OCI-M1 (cell line): ENCODE data around the gene TLE6.
A peak's percentile ranks its signal among the peaks of the same experiment; 100 is the strongest.
"Not testable (repeated sequence)": the region's sequence is repeated elsewhere in the genome, so short reads cannot be mapped to it uniquely, and the experiment has no call there.

Source experiments
- DNase-seq: peaks from one replicate; lab custom pipeline; 2025; lab: John Stamatoyannopoulos, UW

Gene TLE6

DNA sequence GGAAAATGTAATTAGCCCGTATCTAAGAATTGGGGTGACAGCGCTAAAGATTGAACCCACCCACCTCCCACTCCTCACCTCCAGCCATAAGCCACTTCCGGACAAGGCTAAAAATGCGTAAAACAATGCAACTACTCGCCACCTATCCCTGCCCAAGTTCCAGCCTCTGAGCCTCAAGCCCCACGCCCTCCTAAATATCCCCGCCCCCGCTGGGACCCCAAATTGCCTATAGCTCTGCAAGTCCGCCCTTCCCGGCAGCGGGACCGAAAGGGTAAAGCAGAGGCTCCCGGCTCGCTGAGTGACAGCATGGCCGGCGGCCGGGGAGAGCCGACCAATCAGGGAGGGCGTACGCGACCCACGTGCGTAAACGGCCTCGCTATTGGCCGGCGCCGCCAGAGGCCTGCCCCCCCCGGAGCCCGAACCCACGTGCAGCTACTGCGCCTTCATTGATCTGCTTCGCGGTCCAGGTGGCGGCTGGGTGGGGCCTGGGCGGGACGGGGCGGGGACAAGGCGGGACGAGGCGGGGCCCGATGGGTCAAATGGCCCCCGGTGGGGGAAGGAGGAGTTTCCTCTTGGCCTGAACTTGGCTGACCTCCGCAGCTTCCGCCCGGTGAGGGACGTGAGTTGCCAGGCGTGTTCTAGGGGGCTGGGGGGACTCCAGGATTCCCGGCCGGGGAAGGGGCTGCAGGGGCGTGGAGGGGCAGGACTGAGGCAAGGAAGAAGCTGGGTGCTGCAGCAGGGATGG, at the start of gene TLE6:
TLE6 (plus strand) TSS at position 564 of the 745 bp plus-strand sequence. CDS start 670 bp downstream, outside the sequence.
- DNase-seq: peak; percentile 94

DNA sequence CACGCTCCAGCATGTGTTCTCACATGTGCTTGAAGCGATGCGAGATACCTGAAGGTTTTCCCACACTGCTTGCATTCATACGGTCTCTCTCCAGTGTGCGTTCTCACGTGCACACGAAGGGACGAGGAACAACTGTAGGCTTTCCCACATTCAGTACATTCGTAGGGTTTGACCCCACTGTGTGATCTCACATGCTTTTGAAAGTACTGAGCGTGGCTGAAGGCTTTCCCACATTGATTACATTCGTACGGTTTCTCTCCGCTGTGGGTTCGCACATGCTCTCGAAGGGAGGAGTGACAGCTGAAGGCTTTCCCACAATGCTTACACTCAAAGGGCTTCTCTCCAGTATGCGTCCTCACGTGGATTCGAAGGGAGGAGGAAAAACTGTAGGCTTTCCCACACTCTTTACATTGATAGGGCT, 43.9 kb upstream of the TLE6 start:
- DNase-seq: no peak

DNA sequence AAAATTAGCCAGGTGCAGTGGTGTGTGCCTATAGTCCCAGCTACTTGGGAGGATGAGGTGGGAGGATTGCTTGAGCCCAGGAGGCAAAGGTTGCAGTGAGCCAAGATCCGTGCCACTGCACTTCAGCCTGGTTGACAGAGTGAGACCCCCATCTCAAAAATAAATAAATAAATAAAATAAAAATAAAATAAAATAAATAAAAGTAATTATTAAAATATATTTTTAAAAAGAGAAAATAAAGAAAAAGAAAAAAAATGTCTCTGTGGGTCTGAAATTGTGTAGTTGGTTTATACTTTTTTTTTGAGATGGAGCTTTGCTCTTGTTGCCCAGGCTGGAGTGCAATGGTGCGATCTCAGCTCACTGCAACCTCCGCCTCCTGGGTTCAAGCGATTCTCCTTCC, 41.5 kb upstream of the TLE6 start:
- DNase-seq: not testable (repeated sequence)

DNA sequence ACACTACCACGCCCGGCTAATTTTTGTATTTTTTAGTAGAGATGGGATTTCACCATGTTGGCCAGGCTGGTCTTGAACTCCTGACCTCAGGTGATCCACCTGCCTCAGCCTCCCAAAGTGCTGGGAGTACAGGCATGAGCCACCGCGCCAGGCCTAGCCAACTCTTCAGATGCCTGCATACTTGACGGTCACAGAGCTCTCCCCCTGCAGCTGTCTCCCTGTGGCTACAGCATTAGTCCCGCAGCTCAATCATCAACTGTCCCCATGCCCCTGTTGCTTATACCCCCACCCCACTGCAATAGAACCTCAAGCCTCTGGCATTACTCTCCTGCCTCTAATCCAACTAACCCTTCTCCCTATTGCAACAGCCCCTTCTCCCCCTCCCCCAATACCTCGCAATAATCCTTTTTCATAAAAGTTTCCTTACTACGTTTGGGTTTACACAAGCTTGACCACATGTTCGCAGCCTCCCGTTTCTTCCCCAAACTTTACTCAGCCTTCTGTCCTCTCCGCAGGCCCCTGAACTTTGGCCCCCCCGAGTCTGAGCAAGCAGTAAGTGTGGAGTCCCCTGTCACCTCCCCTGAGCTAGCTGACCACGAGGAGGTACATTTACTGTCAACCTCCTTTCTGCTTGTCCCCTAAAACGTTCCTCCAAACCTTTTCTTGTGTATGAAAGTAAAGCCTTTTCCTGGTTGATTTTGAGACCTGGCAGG, 34.3 kb upstream of the TLE6 start:
- DNase-seq: no peak

DNA sequence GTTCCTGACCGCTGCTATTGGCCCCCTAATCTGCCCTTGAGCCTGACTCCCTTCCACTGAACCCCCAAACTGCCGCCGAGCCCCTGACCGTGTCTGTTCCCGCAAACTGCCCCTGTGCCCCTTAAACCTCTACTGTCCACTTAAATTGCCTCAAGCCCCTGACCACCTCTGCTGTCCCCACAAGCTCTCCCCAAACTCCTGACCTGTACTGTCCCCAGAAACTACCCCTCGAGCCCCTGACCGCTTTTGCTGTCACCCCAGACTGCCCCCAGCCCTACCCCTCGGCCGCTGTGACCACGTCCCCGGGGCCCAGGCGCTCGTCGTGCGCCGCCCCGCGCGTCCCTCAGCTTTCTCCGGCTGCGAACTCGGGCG, 33.0 kb upstream of the TLE6 start:
- no peak for DNase-seq

DNA sequence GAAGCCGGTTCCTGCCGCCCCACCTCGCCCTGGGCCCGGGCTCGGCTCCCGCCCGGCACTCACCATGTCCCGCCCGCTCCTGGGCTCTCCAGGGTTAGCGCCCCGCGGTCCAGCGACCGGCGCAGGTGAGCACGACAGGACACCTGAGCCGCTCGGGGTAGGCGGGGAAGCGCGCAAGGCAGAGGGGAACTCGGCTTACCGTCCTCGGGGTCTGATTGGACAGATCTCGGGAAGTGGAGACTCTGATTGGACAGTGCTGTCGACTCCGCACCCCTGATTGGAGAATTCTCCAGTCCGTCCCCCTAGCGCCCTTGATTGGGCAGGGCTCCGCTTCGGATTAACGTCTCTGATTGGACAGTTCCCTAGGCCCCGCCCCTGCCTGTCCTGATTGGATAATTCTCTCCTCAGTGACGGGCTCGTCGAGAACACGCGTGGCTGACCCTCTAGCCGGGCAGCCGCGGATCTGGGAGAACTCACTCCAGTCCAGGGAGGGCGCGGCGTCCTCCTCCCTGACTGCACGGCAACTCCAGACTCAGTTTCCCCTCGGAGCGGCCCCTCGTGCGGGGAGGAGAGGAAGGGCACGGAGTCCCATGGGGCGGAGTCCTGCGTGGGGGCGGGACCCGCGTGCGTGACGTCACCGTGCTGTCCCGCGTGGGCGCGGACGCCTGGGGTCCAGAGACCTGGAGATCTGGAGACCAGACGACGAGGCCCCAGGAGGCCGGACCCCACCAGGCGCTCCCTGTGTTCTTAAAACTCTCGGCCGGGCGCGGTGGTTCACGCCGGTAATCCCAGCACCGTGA, 32.4 kb upstream of the TLE6 start, which contains the start of gene ZNF77:
ZNF77 (minus strand) TSS at position 197 of the 800 bp plus-strand sequence; CDS start at position 66, 131 bp downstream.
- peak; percentile 97 for DNase-seq

DNA sequence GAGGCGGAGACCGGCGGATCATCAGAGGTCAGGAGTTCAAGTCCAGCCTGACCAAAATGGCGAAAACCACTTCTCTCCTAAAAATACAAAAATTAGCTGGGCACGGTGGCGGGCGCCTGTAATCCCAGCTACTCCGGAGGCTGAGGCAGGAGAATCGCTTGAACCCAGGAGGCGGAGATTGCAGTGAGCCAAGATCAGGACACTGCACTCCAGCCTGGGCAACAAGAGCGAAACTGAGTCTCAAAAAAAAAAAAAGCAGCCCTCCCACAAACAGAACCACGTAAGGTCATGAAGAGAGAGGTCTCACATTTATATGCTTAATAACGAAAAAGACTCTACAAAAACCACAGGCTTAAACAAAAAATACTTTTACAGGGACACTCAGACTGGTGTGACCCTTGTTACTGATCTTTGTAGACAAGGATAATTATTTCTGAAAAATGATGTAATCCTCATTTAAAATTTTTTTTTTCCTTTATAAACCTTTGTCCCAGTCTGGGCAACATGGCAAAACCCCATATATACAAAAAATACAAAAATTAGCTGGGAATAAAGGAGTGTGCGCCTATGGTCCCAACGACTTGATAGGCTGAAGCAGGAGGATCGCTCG, 31.7 kb upstream of the TLE6 start:
- no peak for DNase-seq

DNA sequence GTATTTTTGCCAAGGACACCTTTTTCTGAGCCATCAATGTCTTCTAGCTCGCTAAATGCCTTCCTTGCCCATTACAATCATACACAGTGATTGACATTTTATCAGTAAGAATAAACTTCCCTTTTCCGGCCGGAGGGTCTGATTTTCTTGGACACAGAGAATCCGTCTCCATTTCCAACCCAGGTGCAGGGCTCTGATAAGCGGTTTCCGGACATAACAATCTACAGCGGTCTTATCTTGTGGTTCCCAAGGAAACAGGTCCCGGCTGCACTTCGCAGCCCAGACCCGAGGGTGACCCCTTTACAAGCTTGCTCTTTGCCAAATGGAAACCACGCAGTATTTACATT, 27.5 kb upstream of the TLE6 start:
- peak; percentile 97 for DNase-seq

DNA sequence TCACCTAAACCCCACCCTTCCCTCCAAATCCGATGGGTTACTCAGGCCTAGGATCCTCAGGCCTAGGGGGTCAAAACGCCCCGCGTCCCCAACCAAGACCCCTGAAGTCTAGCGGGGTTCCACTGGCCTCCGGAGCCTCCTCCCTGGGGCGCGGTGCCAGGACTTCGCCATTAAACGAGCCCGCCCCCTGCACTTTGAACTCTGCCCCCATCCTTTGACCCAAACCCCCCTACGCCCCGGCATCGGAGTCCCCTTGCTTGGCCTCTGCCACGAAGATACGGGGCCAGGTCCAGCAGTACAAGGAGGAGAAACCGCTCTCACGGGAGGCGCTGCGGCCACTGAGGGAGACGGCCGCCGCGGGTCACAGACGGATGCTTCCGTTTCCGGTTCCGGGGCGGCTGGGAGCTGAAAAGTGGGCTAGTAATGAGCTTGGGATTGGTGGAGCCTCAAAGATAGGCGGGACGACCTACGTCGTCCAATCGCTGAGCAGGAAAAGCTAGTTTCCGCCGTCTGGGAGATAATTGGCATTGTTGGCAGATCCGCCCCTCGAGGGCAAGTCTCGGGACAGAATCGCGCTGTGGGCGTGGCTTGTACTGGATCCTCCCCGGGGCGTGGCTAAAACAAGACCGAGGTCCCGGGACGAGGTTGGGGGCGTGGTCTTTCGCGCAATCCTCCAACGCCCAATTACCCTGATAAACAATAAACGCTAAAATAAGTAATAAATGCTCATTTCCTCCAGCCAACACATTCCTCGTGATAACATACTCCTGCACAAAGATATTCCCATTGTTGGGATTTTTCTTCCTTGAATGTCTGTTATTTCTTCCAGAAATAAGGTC, 26.9 kb upstream of the TLE6 start:
- peak; percentile 98 for DNase-seq

DNA sequence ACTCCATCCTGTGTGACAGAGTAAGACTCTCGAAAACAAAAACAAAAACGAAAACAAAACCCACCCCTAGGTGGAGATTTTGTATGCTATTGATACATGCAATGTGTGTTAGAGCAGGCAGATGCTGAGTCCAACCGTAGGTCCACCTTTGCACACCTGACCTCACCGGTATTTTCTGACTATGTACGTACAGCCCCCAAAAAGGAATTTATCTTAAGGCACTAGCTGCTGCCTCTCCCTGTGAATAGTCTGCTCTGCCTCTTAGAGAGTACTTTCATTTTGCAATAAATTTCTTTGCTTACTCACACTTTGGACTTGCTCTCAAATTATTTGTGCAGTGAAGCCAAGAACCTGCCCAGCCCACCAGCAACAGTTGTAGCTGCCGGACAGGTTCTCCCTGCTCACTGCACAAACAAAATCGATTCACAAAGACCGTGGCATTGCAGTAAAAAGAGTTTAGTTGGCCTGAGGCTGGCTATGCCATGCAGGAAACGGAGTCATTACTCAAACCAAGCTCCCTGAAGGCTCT, 24.3 kb upstream of the TLE6 start:
- DNase-seq: peak; percentile 26

DNA sequence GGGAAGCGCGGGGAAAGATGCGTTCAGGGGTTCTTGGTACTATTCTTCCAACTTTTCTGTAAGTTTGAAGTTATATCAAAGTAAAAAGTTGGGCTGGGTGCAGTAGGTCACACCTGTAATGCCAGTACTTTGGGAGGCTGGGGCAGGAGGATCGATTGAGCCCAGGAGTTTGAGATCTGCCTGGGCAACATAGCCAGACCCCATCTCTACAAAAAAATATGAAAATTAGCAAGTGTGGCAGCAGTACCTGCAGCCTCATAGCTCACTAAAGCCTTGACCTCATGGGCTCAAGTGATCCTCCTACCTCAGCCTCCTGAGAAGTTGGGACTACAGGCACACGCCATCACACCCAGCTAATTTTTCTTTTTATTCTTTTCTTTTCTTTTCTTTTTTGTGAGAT, 20.2 kb upstream of the TLE6 start:
- no peak for DNase-seq

DNA sequence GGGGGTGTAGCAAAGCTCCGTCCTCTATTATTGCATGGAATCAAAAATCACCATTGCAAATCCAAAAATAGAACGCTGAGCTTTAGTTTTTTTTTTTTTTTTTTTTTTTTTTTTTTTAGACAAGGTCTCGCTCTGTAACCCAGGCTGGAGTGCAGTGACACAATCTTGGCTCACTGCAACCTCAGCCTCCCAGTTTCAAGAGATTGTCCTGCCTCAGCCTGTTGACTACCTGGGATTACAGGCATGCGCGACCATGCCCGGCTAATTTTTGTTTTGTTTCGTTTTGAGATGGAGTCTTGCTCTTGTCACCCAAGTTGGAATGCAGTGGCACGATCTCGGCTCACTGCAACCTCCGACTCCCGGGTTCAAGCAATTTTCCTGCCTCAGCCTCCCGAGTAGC, 17.2 kb upstream of the TLE6 start:
- DNase-seq: no peak

DNA sequence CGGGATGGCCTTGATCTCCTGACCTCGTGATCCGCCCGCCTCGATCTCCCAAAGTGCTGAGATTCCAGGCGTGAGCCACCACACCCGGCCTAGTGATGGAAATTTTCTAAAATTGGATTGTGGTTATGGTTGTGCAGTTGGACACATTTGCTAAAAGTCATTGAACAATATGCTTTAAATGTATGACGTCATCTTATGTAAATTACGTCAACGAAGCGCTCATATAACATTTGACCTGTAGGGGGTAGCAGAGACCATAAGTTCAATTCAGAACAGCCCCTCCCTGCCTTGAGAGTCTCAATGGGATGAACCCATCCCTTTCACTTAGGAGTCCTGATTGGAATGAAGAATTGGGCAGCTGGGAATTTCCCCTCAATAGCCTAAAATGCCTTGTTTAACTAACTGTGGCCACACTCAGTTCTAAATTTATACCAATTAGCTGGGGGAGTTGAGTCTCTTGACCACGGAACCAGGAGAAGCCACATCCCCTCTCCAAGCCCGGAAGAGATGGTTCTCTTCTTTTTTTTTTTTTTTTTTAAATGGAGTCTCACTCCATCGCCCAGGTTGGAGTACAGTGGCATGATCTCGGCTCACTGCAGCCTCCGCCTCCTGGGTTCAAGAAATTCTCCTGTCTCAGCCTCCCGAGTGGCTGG, 15.2 kb upstream of the TLE6 start:
- DNase-seq: peak; percentile 75

DNA sequence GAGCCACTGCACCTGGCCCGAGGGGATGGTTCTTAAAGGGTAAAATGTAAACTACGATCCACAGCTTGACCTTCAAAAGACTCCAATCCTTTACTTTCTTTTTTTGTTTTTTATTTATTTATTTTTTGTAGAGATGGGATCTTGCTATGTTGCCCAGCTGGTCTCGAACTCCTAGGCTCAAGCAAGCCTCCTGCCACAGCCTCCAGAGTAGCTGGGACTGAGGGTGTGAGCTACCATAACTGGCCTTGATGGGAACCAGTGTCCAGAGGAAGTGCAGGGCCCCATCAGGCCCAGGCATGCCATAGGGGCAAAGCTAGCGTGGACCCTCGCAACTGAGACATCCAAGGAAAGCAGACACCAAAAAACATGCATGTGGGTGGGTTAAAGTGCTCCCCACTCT, 14.2 kb upstream of the TLE6 start:
- DNase-seq: no peak

DNA sequence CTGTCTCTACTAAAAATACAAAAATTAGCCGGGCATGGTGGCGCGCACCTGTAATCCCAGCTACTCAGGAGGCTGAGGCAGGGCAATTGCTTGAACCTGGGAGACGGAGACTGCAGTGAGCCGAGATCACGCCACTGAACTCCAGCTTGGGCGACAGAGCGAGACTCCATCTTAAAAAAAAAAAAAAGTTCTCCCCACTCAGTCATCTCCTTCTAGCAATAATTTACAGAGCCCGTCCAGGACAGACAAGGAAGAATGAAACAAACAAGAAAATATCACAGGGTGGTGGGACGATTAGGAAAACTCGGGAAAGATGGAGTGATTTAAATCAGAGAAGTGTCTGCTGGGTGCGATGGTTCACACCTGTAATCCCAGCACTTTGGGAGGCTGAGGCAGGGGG, 13.7 kb upstream of the TLE6 start:
- not testable (repeated sequence) for DNase-seq

DNA sequence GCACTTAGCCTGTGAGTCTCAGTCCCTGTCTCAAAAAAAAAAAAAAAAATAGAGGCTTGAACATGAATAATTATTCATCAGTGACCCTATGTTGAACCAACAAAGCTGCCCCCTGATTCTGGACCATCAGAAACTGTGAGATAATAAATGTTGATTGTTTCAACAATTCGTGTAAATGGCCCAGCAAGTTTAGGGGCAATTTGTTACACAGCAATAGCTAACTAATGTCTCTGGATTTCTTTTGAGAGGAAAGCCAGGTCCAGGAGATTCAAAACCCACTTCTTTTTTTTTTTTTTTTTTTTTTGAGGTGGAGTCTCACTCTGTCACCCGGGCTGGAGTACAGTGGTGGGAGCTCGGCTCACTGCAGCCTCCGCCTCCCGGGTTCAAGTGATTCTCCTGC, 12.5 kb upstream of the TLE6 start:
- no peak for DNase-seq

DNA sequence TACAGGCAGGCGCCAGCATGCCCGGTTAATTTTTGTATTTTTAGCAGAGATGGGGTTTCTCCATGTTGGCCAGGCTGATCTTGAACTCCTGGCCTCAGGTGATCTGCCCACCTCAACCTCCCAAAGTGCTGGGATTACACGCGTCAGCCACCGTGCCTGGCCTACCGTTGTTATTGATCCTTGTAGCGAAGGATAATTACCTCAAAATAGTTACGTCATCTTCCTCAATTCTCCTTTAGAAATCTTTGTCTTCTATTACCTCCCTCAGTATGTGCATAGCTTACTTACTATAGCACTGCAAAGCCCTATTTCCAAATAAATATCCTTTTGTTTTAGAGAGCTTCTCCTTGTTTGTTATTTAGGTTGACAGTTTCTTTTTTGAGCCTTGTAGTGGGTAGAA, 9.4 kb upstream of the TLE6 start:
- DNase-seq: no peak

DNA sequence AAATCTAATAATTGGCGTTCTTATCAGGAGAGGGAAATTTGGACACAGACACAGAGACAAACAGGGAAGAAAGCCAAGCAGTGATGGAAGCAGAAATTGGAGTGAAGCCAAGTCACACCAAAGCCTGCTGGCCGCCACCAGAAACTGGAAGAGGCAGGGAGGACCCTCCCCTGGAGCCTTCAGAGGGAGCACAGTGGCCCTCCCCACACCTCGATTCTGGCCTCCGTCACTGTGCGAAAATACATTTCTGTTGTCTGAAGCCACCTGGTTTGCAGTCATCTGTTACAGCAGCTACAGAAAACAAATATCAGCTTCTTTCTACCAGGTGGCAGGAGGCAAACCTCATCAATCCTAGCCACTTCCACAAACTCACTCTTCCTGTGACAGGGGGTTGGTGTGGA, 8.3 kb upstream of the TLE6 start:
- DNase-seq: no peak

DNA sequence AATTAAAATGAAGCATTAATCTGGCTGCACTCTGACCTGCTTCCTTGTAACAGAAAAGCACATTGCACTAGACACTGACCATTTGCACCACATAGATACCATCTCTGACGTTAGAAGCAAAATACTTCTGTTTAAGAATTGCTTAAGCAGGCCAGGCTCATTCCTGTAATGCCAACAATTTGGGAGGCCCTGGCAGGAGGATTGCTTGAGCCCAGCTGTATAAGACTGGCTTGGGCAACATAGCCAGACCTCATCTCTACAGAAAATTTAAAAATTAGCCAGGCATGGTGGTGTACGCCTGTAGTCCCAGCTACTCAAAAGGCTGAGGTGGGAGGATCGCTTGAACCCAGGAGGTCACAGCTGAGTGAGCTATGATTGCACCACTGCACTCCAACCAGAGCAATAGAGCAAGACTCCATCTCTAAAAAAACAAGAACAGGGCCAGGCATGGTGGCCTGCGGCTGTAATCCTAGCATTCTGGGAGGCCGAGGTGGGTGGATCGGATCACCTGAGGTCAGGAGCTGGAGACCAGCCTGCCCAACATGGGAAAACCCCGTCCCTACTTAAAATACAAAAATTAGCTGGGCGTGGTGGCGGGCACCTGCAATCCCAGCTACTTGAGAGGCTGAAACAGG, 7.0 kb upstream of the TLE6 start:
- DNase-seq: peak; percentile 19

DNA sequence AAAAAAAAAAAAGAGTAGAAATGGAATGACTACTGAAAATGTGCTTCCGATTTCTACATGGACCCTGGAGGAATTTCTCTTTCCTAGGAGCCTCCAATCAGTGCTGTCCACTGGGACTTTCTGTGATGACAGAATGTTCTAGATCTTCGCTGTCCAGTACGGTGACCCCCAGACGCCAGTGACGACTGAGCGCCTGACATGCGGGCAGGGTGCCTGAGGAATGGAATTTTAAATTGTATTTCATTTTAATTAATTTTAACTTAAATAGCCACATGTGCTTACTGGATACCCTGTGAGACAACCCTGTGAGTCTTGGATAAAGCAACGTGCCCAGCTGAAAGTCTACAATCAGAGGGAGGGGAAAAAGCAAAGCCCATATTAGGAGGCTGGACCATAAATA, 4.1 kb upstream of the TLE6 start:
- no peak for DNase-seq
